ENCODE data around the gene PDCD1LG2. TPM values are rescaled to one million over a fixed set of nuclear protein-coding genes. Genes with fewer than 3 reads are reported as not detected.

Gene PDCD1LG2
- total and polyA plus RNA-seq, 2 of the 8 experiments (the other 6 are each of a cell fraction or from before 2014, with no cell fraction given): not detected

DNA sequence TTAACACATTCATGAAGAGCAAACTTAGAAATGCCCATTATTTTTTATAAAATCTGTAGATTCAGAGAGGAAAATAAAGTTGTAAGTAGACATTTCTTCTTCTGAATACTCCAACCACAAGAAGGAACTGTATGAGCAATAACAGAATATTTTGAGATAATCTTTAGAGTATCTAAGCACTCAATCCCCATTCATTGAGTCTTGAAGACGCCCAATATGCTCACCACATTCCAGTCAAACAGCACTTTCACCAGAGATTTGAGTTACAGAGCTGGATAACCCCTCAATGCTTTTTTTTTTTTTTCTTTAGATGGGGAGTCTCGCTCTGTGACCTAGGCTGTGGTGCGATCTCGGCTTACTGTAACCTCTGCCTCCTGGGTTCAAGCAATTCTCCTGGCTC is 103.9 kb downstream of the PDCD1LG2 start (continued):
- TF ChIP-seq, protein P1, sequence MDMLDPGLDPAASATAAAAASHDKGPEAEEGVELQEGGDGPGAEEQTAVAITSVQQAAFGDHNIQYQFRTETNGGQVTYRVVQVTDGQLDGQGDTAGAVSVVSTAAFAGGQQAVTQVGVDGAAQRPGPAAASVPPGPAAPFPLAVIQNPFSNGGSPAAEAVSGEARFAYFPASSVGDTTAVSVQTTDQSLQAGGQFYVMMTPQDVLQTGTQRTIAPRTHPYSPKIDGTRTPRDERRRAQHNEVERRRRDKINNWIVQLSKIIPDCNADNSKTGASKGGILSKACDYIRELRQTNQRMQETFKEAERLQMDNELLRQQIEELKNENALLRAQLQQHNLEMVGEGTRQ (IDR thresholded peaks at IDR 0.05; ENCODE audit: low read length): no peak
- no peak for TF ChIP-seq SAP30 (IDR thresholded peaks at IDR 0.05; ENCODE audit: insufficient read depth, insufficient replicate concordance, low read length)
